HL-60 (cell line): ENCODE measurements around the gene RIN3.

Source experiments
- DNase-seq, 2 experiments: peaks; one replicate each; pipeline ENCODE4 v3.0.0-alpha.2; 2010 to 2020; ENCODE audit warnings: low read depth in 1 of 2, low spot score in 1 of 2
- H3K27ac ChIP-seq: fragments of 250-450 bp; sonication (Bioruptor Pico); replicated peaks from 2 replicates; pipeline ENCODE4 v1.5.1; 2020; ENCODE audit warnings: mild to moderate bottlenecking, moderate library complexity
- H3K27me3 ChIP-seq: fragments of 250-450 bp; sonication (Bioruptor Pico); 2 replicates; pipeline ENCODE4 v1.5.1; 2021; ENCODE audit warnings: mild to moderate bottlenecking, moderate library complexity; ENCODE audit not compliant: insufficient read depth, poor library complexity, severe bottlenecking
- H3K4me3 ChIP-seq: replicated peaks from 2 replicates; pipeline ENCODE4 v1.5.1; 2011; ENCODE audit warnings: mild to moderate bottlenecking, control low read depth, low read length; ENCODE audit not compliant: insufficient read depth
- GABPA ChIP-seq: IDR thresholded peaks from 2 replicates; pipeline ENCODE4 v1.6.1; 2012; ENCODE audit warnings: low read depth
- POLR2AphosphoS5 ChIP-seq: IDR thresholded peaks from 2 replicates; pipeline ENCODE4 v1.6.1; 2012; ENCODE audit warnings: low read depth
- SPI1 ChIP-seq: IDR thresholded peaks from 2 replicates; pipeline ENCODE4 v1.6.1; 2012; ENCODE audit warnings: low read depth, mild to moderate bottlenecking, borderline replicate concordance
- TF ChIP-seq, protein P1 (sequence below): IDR thresholded peaks from one replicate; pipeline ENCODE4 v1.5.1; 2011; ENCODE audit warnings: low read length, control low read depth, inconsistent platforms; ENCODE audit not compliant: insufficient read depth
- TF ChIP-seq, protein P2 (sequence below): IDR thresholded peaks from 2 replicates; pipeline ENCODE4 v1.6.1; 2012; ENCODE audit warnings: low read depth; ENCODE audit not compliant: insufficient replicate concordance

Gene RIN3

DNA sequence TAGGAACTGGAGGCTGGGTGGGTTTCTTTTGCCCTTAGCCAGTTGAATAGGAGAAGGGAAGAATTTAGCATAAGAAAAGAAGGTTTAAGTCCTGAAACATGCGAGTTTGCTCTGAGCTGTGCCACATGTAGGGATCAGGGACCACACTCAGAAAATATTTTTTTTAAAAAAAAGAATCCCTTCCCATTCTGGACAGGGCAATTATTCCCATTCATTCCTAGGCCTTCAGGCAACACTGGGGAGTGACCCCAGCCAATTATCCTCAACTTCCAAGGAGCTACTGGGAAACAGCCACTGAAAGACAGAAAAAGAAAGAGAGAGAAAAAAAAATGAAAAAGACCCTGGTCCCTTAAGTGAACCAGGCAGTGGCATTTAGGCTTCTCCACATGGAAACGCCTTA lies 115.1 kb downstream of the RIN3 start:
- Histone ChIP-seq H3K27me3 (no peaks in the 10 kb centered on the region), H3K4me3 (no peak overlapping the region), H3K27ac (no peak overlapping the region)
- no peak for DNase-seq
- TF ChIP-seq, protein P1, sequence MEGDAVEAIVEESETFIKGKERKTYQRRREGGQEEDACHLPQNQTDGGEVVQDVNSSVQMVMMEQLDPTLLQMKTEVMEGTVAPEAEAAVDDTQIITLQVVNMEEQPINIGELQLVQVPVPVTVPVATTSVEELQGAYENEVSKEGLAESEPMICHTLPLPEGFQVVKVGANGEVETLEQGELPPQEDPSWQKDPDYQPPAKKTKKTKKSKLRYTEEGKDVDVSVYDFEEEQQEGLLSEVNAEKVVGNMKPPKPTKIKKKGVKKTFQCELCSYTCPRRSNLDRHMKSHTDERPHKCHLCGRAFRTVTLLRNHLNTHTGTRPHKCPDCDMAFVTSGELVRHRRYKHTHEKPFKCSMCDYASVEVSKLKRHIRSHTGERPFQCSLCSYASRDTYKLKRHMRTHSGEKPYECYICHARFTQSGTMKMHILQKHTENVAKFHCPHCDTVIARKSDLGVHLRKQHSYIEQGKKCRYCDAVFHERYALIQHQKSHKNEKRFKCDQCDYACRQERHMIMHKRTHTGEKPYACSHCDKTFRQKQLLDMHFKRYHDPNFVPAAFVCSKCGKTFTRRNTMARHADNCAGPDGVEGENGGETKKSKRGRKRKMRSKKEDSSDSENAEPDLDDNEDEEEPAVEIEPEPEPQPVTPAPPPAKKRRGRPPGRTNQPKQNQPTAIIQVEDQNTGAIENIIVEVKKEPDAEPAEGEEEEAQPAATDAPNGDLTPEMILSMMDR = no peak
- TF ChIP-seq POLR2AphosphoS5 (no peak), SPI1 (no peak), GABPA (no peak)
- TF ChIP-seq, protein P2, sequence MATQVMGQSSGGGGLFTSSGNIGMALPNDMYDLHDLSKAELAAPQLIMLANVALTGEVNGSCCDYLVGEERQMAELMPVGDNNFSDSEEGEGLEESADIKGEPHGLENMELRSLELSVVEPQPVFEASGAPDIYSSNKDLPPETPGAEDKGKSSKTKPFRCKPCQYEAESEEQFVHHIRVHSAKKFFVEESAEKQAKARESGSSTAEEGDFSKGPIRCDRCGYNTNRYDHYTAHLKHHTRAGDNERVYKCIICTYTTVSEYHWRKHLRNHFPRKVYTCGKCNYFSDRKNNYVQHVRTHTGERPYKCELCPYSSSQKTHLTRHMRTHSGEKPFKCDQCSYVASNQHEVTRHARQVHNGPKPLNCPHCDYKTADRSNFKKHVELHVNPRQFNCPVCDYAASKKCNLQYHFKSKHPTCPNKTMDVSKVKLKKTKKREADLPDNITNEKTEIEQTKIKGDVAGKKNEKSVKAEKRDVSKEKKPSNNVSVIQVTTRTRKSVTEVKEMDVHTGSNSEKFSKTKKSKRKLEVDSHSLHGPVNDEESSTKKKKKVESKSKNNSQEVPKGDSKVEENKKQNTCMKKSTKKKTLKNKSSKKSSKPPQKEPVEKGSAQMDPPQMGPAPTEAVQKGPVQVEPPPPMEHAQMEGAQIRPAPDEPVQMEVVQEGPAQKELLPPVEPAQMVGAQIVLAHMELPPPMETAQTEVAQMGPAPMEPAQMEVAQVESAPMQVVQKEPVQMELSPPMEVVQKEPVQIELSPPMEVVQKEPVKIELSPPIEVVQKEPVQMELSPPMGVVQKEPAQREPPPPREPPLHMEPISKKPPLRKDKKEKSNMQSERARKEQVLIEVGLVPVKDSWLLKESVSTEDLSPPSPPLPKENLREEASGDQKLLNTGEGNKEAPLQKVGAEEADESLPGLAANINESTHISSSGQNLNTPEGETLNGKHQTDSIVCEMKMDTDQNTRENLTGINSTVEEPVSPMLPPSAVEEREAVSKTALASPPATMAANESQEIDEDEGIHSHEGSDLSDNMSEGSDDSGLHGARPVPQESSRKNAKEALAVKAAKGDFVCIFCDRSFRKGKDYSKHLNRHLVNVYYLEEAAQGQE = no peak

DNA sequence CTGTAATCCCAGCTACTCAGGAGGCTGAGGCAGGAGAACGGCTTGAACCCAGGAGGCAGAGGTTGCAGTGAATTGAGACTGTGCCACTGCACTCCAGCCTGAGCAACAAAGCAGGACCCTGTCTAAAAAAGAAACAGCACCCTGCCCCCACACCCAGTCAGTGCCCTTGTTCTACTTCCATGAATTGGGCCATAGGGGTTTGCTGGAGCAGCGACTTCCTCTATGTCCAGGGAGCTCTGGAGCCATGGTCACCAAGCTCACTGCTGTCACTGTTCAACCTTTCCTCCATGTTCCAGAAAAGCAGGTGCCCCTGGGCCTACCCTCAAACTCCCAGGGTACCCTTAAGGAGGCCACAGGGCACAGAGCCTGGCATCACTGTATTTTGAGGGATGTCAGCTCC lies 116.8 kb downstream of the RIN3 start:
- Histone ChIP-seq H3K27ac (no peak overlapping the region), H3K4me3 (no peak overlapping the region), H3K27me3 (no peaks in the 10 kb centered on the region)
- no peak for DNase-seq
- TF ChIP-seq, protein P2 = no peak
- no peak for TF ChIP-seq SPI1
- TF ChIP-seq GABPA = no peak
- no peak for TF ChIP-seq POLR2AphosphoS5
- TF ChIP-seq, protein P1 = no peak

DNA sequence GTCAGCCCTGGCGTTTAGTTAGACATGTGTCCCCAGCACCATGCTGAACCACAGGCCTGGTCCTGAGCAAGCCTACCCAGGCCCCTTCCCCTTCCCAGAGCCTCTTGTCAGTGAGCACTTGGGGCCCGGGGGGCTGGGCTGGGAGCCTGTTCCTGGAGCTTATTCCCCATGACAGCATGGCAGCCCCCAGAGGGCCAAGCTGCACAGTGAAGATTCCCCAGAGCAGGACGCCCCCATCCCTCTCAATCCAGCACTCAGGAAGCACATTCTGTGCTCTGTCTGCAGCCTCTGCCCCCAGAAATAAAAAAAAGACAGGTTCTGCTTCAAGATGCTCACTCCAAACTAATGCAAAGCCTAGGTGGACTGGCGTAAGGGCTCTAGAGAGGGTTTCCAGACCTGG lies 117.5 kb downstream of the RIN3 start:
- TF ChIP-seq GABPA = no peak
- no peak for TF ChIP-seq SPI1
- no peak for TF ChIP-seq POLR2AphosphoS5
- TF ChIP-seq, protein P1 = no peak
- TF ChIP-seq, protein P2 = no peak

More for the DNA sequence above, 117.5 kb downstream of the RIN3 start:
- DNase-seq = no peak
- Histone ChIP-seq H3K27me3 (no peaks in the 10 kb centered on the region), H3K4me3 (no peak overlapping the region), H3K27ac (no peak overlapping the region)
